ENCODE results near the gene HMMR.

DNA sequence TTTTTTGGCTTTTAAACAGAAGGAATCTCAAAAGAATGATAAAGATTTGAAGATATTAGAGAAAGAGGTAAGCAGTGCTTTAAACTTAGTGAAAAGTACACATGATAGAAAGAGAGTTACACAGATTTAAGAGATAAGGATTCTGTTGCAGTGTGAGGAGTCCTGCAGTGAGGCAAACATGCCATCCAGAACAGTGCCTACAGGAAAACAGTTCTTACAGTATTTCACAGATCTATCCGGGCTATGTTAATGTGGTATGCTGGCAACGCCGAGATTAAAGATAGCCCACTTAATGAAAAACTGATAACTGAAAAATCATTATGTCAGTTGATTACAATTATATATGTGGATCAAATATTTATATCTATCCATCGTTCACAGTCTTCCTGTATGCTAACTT is 7.2 kb downstream of the HMMR start:
- TF ChIP-seq TAF1 (IDR thresholded peaks at IDR 0.05; ENCODE audit: low read depth, low read length): no peak
- TF ChIP-seq POLR2A (IDR thresholded peaks at IDR 0.05; ENCODE audit: low read depth, low read length): no peak

All from GM12891 (cell line).